HCEC 1CT (cell line): ENCODE measurements around the gene GPI.
"Not testable (repeated sequence)": the region's sequence is repeated elsewhere in the genome, so short reads cannot be mapped to it uniquely, and the experiment has no call there.

Experiments
- DNase-seq: peaks from one replicate; pipeline ENCODE4 v3.0.0-alpha.2; 2017

Gene GPI

GRCh38 chr19:34364830-34365462, at the start of gene GPI:
GPI (plus strand) TSS chr19:34365196; CDS start chr19:34365267, 71 bp downstream.
- DNase-seq = peak; percentile 39

DNA sequence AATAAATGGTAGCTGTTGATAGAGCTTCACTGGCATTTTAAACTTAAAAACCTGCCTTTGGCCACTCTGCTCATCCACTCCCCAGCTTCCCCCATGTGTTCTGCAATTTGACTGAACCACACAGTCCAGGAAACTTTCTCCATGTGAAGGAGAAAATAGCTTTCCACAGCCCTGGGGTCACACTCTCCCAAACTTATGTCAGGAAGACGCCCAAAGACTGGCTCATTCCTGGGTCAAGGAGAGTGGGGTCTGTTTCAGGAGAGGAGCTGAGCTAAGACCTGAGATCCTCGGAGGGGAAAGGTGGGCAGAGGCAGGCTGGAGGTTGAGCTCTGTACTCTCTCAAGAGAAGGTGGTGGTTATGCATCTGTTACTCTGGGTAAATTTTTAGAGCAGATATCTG, 48.7 kb upstream of the GPI start:
- no peak for DNase-seq

- DNase-seq = peak; percentile 93
Measured at GRCh38 chr19:34316741-34317301, 48.2 kb upstream of the GPI start.

- no peak for DNase-seq
Measured at GRCh38 chr19:34317311-34317927, 47.6 kb upstream of the GPI start.

DNA sequence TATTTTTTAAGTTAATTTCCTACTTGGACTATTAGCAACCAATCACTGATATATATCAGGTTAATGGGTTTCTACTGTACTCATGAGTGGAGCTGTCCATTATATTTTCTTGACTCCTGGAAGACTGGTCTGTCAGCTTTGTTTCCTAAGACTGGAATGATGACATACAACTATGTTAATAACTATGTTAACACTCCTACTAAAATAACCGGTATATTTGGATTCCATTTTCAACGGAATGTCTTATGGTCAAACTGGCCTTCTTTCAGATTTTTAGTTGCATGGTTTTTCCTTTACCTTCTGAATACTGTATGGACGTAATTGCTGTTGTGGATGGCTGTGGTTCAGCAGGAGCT, 45.8 kb upstream of the GPI start:
- DNase-seq = no peak

- DNase-seq = no peak
Measured at GRCh38 chr19:34319785-34320184, 45.2 kb upstream of the GPI start.

DNA sequence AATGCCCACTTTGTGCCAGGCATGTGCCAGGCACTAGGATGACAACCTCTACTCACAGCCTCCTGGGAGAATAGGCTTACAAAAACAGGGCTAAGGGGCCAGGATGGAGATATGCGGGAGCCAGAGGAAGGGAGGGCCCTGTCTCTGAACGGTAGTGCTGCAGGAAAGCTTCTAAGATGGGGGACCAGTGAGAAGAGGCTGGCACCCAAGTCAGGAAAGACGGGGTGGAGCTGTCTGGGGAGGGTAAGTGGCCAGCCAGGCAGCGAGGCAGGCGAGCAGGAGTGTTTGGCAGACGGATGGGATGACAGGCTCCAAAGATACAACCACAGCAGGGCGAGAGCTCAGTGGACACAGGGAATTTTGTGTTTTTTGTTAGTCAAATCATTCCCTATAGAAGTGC, 44.7 kb upstream of the GPI start:
- no peak for DNase-seq

GRCh38 chr19:34321735-34322134, 43.3 kb upstream of the GPI start:
- DNase-seq = no peak

DNA sequence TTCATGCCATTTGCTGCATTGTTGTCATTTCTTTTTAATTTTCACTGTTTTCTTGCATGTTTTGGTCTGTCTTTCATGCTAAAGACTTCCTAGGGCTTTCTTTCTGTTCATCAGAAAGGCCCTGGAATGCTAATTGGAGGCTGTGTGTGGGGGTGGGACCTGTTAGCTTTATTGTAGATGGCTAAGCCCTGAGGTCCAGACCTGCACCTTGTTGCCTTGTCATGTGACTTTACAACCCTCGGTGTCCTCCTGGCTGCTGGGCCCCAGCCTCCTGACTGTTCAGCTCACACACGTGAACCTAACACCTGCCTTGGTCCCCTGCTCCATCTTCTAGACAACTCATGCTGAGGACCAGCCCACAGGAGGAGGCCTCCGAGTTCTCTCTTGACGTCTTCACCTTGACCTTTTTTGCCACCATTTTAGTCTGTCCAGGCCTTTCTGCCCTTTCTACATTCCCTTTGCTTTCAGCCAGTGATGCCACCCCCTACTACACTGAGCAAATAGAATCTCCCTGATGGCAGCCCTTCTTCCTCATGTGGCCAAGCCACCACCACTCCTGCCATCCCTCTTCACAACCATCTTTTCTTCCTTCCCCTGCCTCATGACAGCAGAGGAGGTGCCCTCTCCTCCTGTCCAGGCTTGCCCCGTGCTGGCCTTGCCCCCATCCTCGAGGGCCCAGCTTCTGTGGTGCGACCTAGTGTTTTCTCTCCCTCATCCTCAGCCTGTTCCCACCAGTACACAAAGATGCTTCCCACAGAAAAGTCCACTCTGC, 41.4 kb upstream of the GPI start:
- no peak for DNase-seq

- no peak for DNase-seq
Measured at GRCh38 chr19:34324320-34324719, 40.7 kb upstream of the GPI start.

- no peak for DNase-seq
Measured at GRCh38 chr19:34325181-34325580, 39.8 kb upstream of the GPI start.

DNA sequence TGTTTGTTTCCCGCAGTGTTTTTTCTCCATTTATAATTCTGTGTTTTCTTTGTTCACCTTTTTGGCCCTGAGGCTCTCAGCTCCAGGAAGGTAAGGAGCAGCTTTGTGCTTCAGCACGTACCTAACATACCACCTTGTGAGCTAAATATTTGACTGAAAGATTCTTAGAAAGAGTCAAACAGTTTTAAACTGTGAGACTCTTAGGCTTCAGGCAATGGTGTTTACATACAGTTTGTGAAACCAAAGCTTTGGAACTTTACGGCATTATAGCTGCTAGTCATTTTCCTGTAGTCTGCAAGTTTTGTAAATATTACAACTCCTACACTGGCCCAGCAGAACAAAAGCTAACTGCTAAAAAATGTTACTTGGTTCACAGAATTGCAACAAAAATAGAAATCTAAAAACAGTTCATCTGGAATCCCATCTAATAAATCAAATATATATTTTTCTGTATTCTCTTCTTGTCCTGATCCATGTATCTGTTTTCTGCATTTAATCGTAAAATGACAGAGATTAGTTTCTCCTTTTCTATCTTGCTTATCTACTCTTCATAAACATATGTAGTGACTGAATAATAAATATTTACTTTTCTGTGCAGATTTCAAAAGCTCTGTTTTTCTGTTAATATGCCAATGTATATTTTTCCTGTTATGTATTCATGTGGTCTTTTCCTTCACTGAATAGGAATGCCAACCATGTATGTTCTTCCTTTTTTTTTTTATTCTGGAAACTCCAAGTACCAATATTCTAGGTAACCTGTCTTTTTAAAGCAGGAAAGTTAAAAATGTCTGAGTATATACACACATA, 38.8 kb upstream of the GPI start:
- DNase-seq = no peak

- DNase-seq = no peak
Measured at GRCh38 chr19:34327851-34328250, 37.1 kb upstream of the GPI start.

GRCh38 chr19:34328982-34329381, 36.0 kb upstream of the GPI start:
- no peak for DNase-seq

DNA sequence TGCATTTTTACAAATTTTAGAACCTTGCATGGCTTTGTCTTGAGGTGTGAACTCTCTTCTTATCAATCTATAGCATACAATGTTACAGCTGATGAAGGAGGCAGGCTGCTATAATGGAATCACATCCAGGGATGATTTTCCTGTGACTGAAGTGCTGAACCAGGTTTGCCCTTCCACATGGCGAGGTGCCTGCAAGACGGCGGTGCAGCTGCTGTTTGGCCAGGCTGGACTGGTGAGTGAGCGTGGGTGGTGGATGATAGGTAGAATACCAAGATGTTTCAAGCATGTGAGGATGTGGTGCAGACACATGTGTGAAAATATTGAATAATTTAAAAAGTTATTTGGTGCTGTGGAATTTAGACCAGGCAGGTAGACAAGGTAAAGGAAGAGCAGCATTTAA, 34.9 kb upstream of the GPI start:
- DNase-seq = no peak

DNA sequence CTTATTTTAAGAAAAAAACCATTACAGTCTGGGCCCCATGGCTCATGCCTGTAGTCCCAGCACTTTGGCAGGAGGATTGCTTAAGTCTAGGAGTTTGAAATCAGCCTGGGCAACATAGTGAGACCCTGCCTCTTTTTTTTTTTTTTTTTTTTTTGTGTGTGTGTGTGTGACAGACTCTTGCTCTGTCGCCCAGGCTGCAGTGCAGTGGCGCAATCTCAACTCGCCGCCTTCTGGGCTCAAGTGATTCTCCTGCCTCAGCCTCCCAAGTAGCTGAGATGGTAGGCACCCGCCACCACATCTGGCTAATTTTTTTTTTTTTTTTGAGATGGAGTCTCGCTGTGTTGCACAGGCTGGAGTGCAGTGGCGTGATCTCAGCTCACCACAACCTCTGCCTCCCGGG, 34.4 kb upstream of the GPI start:
- DNase-seq = not testable (repeated sequence)

- not testable (repeated sequence) for DNase-seq
Measured at GRCh38 chr19:34331596-34331995, 33.4 kb upstream of the GPI start.

DNA sequence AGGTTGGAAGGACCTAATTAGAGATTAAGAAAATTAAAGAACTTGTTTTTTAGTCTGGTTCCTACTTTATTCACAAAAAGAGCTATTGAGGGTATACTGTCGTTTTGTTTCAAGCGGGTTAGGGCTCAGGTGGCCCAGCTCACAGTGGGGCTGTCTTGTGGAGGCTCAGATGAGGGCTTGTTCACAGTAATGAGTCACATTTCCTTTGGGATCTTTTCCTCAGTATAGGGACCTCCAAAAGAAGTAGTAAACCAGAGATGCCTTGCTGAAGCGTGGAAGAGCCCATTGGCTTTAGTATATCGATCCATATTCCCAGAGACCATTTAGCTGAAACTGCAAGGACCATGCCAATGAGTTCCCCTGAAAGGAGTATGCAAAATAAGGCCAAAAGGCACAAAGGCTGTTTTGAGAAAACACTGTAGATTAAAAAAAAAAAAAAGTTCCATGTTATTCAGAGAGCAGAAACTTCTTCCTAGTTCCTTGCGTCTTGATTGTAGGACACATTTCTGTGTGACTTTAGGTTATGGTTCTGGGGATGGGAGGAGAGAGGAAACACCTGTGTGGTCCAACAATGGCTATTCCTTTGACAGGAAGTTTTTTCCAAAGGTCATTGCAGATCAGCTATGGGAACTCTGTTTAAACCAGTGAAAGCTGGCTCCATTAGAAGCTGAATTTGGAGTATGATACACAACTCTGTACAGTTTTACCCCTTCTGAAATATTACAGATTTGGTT, 32.8 kb upstream of the GPI start:
- no peak for DNase-seq

DNA sequence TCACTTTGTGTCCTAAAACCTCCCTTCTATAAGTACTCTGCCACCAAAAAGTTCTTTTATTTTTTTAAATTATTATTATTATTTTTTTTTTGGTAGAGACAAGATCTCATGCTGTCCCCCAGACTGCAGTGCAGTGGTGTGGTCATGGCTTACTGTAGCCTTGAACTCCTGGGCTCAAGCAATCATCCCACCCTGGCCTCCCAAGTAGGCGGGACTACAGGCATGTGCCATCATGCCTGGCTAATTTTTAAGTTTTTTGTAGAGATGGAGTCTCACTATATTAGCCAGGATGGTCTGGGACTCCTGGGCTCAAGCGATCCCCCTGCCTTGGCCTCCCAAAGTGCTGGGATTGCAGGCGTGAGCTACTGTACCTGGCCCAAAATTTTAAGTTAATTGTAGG, 29.1 kb upstream of the GPI start:
- no peak for DNase-seq

GRCh38 chr19:34336781-34337271, 28.2 kb upstream of the GPI start:
- peak; percentile 41 for DNase-seq

DNA sequence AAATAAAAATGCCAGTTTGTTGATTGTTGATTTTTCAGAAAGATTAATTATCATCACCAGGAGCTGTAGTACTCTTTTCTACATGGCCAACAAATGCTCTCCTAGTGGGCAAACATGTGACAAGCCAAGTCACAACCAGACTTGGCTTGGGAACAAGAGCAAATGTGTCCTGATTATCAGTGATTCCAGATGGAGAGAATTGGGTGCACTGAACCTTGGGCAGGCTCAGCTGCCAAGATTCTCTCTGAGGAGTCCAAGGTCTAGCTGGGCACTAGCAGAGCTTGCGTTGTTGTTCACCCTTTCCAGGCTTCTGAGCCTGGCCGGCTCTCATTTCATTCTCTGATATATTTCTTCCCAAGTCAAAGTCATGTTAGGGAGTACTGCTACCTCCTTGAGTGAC, 27.3 kb upstream of the GPI start:
- no peak for DNase-seq
